ENCODE results near the gene UBXN6. TPM values are rescaled to one million over a fixed set of nuclear protein-coding genes. Genes with fewer than 3 reads are reported as not detected.

UBXN6 gene
- total and polyA plus RNA-seq, 2 of the 8 experiments (the other 6 are each of a cell fraction or from before 2014, with no cell fraction given): 28.0 to 43.8 TPM

GRCh38 chr19:4429771-4430171 is 27.8 kb downstream of the UBXN6 start (continued):
- TF ChIP-seq, protein P1, sequence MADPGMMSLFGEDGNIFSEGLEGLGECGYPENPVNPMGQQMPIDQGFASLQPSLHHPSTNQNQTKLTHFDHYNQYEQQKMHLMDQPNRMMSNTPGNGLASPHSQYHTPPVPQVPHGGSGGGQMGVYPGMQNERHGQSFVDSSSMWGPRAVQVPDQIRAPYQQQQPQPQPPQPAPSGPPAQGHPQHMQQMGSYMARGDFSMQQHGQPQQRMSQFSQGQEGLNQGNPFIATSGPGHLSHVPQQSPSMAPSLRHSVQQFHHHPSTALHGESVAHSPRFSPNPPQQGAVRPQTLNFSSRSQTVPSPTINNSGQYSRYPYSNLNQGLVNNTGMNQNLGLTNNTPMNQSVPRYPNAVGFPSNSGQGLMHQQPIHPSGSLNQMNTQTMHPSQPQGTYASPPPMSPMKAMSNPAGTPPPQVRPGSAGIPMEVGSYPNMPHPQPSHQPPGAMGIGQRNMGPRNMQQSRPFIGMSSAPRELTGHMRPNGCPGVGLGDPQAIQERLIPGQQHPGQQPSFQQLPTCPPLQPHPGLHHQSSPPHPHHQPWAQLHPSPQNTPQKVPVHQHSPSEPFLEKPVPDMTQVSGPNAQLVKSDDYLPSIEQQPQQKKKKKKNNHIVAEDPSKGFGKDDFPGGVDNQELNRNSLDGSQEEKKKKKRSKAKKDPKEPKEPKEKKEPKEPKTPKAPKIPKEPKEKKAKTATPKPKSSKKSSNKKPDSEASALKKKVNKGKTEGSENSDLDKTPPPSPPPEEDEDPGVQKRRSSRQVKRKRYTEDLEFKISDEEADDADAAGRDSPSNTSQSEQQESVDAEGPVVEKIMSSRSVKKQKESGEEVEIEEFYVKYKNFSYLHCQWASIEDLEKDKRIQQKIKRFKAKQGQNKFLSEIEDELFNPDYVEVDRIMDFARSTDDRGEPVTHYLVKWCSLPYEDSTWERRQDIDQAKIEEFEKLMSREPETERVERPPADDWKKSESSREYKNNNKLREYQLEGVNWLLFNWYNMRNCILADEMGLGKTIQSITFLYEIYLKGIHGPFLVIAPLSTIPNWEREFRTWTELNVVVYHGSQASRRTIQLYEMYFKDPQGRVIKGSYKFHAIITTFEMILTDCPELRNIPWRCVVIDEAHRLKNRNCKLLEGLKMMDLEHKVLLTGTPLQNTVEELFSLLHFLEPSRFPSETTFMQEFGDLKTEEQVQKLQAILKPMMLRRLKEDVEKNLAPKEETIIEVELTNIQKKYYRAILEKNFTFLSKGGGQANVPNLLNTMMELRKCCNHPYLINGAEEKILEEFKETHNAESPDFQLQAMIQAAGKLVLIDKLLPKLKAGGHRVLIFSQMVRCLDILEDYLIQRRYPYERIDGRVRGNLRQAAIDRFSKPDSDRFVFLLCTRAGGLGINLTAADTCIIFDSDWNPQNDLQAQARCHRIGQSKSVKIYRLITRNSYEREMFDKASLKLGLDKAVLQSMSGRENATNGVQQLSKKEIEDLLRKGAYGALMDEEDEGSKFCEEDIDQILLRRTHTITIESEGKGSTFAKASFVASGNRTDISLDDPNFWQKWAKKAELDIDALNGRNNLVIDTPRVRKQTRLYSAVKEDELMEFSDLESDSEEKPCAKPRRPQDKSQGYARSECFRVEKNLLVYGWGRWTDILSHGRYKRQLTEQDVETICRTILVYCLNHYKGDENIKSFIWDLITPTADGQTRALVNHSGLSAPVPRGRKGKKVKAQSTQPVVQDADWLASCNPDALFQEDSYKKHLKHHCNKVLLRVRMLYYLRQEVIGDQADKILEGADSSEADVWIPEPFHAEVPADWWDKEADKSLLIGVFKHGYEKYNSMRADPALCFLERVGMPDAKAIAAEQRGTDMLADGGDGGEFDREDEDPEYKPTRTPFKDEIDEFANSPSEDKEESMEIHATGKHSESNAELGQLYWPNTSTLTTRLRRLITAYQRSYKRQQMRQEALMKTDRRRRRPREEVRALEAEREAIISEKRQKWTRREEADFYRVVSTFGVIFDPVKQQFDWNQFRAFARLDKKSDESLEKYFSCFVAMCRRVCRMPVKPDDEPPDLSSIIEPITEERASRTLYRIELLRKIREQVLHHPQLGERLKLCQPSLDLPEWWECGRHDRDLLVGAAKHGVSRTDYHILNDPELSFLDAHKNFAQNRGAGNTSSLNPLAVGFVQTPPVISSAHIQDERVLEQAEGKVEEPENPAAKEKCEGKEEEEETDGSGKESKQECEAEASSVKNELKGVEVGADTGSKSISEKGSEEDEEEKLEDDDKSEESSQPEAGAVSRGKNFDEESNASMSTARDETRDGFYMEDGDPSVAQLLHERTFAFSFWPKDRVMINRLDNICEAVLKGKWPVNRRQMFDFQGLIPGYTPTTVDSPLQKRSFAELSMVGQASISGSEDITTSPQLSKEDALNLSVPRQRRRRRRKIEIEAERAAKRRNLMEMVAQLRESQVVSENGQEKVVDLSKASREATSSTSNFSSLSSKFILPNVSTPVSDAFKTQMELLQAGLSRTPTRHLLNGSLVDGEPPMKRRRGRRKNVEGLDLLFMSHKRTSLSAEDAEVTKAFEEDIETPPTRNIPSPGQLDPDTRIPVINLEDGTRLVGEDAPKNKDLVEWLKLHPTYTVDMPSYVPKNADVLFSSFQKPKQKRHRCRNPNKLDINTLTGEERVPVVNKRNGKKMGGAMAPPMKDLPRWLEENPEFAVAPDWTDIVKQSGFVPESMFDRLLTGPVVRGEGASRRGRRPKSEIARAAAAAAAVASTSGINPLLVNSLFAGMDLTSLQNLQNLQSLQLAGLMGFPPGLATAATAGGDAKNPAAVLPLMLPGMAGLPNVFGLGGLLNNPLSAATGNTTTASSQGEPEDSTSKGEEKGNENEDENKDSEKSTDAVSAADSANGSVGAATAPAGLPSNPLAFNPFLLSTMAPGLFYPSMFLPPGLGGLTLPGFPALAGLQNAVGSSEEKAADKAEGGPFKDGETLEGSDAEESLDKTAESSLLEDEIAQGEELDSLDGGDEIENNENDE (IDR thresholded peaks at IDR 0.05; ENCODE audit: insufficient replicate concordance, low read length): no peak
- TF ChIP-seq EP300 (IDR thresholded peaks at IDR 0.05; ENCODE audit: borderline replicate concordance in 1 of 2, low read depth in 2 of 2, low read length in 2 of 2) (no peak), SIRT6 (IDR thresholded peaks at IDR 0.05; ENCODE audit: low read length) (no peak), SP2 (IDR thresholded peaks at IDR 0.05; ENCODE audit: low read length) (no peak), EZH2 (IDR thresholded peaks at IDR 0.05; ENCODE audit: low read depth, low read length, severe bottlenecking) (no peak), RBBP5 (IDR thresholded peaks at IDR 0.05; ENCODE audit: borderline replicate concordance, low read depth, low read length) (no peak)
